ENCODE results near the gene LRRC8C. TPM values are rescaled to one million over a fixed set of nuclear protein-coding genes. Genes with fewer than 3 reads are reported as not detected.

Gene LRRC8C
- total RNA-seq (1 to 10 TPM in 4 of 6 donors, under 1 TPM in 2; 0.63 to 3.5 (median 1.1) TPM), polyA plus RNA-seq (1 to 10 TPM in 1 of 2 donors, under 1 TPM in 1; 0.68 to 1.5 TPM)

DNA sequence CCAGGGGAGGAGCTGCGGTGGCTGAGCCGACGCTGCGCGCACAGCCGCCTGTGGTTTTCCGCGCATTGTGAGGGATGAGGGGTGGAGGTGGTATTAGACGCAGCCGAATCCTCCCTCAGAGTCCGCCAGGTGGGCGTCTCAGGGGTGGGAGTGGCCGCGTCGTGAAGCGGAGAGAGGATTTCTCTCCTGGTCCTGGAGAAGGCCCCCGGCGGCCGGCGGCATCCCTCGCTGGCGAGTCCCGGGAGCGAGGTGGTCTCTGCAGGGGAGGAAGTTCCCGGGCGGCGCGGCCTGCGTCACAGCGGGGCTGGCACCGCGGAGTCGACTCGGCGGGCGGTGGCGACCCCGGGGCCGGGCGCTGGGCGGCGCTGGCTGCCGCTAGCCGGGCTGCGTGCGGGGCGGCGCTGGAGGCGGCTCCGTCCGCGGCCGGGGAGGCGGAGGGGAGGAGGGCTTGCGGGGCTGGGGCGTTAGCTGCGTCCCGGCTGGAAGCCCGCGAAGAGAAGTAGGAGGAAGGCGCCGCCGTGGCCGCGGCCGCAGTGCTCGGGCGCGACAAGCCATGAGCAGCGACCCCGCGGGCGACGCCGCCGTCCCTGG is at the start of gene LRRC8C:
TSS of gene LRRC8C (plus strand) at position 464 of the 591 bp plus-strand sequence. CDS start 53,354 bp downstream, outside the sequence.
- no peaks in the 10 kb centered on the region for H3K36me3 ChIP-seq
- WGBS, 2 donors = 0 to 1% methylated on average over 49 to 76 of the region's 76 CpGs
- peaks cover 0 to 8% (median 5%) of the 10 kb centered on the region in 3 donors for H3K4me1 ChIP-seq
- peak within 1 kb of the TSS; percentile 40 to 80 (median 68) for H3K27ac ChIP-seq
- TF ChIP-seq, protein P1, sequence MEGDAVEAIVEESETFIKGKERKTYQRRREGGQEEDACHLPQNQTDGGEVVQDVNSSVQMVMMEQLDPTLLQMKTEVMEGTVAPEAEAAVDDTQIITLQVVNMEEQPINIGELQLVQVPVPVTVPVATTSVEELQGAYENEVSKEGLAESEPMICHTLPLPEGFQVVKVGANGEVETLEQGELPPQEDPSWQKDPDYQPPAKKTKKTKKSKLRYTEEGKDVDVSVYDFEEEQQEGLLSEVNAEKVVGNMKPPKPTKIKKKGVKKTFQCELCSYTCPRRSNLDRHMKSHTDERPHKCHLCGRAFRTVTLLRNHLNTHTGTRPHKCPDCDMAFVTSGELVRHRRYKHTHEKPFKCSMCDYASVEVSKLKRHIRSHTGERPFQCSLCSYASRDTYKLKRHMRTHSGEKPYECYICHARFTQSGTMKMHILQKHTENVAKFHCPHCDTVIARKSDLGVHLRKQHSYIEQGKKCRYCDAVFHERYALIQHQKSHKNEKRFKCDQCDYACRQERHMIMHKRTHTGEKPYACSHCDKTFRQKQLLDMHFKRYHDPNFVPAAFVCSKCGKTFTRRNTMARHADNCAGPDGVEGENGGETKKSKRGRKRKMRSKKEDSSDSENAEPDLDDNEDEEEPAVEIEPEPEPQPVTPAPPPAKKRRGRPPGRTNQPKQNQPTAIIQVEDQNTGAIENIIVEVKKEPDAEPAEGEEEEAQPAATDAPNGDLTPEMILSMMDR (IDR thresholded peaks at IDR 0.05) = peak in 1 of 4 donors; percentile 24
- ATAC-seq = peak; percentile 91 to 96 (median 94)
- FAIRE-seq = no peak
- no peaks in the 10 kb centered on the region for H3K9me3 ChIP-seq
- peak; percentile 63 to 92 (median 76) for DNase-seq
- intact Hi-C loops (cut with DNase I) = loop anchor here in 1 of 3 donors (10.0 kb wide), 1 partner anchor 132 kb away; no protein-coding TSS in a partner anchor
- peak within 1 kb of the TSS; percentile 78 to 90 (median 81) for H3K4me3 ChIP-seq
- no peaks in the 10 kb centered on the region for H3K27me3 ChIP-seq

DNA sequence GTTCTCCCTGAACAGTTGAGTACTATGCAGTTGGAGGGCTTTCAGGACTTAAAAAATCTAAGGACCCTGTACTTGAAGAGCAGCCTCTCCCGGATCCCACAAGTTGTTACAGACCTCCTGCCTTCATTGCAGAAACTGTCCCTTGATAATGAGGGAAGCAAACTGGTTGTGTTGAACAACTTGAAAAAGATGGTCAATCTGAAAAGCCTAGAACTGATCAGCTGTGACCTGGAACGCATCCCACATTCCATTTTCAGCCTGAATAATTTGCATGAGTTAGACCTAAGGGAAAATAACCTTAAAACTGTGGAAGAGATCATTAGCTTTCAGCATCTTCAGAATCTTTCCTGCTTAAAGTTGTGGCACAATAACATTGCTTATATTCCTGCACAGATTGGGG is 48.7 kb upstream of the LRRC8C start:
- H3K4me1 ChIP-seq = peaks cover 8 to 13% (median 10%) of the 10 kb centered on the region in 3 donors
- no peaks in the 10 kb centered on the region for H3K9me3 ChIP-seq
- 92 to 97% methylated on average over 2 of the region's 2 CpGs for WGBS, 2 donors
- no peak overlapping the region for H3K27ac ChIP-seq
- H3K4me3 ChIP-seq = no peak overlapping the region
- DNase-seq (no peak), ATAC-seq (no peak), FAIRE-seq (no peak)
- H3K36me3 ChIP-seq = no peaks in the 10 kb centered on the region
- TF ChIP-seq, protein P1 (IDR thresholded peaks at IDR 0.05) = no peak
- intact Hi-C loops (cut with DNase I) = no loop called here
- H3K27me3 ChIP-seq = no peaks in the 10 kb centered on the region

- H3K27ac ChIP-seq = no peak overlapping the region
- peaks cover 4 to 7% (median 6%) of the 10 kb centered on the region in 3 donors for H3K4me1 ChIP-seq
- 86 to 95% methylated on average over 3 of the region's 3 CpGs for WGBS, 2 donors
- ATAC-seq (no peak), FAIRE-seq (no peak), DNase-seq (no peak)
- no peaks in the 10 kb centered on the region for H3K27me3 ChIP-seq
- intact Hi-C loops (cut with DNase I) = no loop called here
- H3K9me3 ChIP-seq = no peaks in the 10 kb centered on the region
- no peak overlapping the region for H3K4me3 ChIP-seq
- H3K36me3 ChIP-seq = no peaks in the 10 kb centered on the region
- TF ChIP-seq, protein P1 (IDR thresholded peaks at IDR 0.05) = no peak
Measured at GRCh38 chr1:89584781-89585180, 48.1 kb upstream of the LRRC8C start.

GRCh38 chr1:89587729-89588161 is 45.2 kb upstream of the LRRC8C start:
- 75 to 78% methylated on average over 4 of the region's 4 CpGs for WGBS, 2 donors
- no peaks in the 10 kb centered on the region for H3K36me3 ChIP-seq

More at GRCh38 chr1:89587729-89588161, 45.2 kb upstream of the LRRC8C start:
- no peak for FAIRE-seq
- no peak for DNase-seq
- Histone ChIP-seq H3K27ac (no peak overlapping the region), H3K4me3 (no peak overlapping the region), H3K27me3 (no peaks in the 10 kb centered on the region), H3K4me1 (no peaks in the 10 kb centered on the region), H3K9me3 (no peaks in the 10 kb centered on the region)
- intact Hi-C loops (cut with DNase I) = no loop called here
- TF ChIP-seq, protein P1 (IDR thresholded peaks at IDR 0.05) = no peak
- ATAC-seq = peak in 1 of 4 donors; percentile 42
